ENCODE results near the gene PKNOX2.

GRCh38 chr11:125280646-125281045 is 116.1 kb downstream of the PKNOX2 start:
- no peak for TF ChIP-seq EP300 (IDR thresholded peaks at IDR 0.05)
- TF ChIP-seq POLR2A (IDR thresholded peaks at IDR 0.05): no peak

Measured in sigmoid colon (tissue), 4 donors.